ENCODE measurements around the gene DPYSL4. TPM values are rescaled to one million over a fixed set of nuclear protein-coding genes. Genes with fewer than 3 reads are reported as not detected.

Gene DPYSL4
- total RNA-seq, 6 experiments from 2014 or later = 0.24 to 0.31 (median 0.25) TPM; not detected in 3

DNA sequence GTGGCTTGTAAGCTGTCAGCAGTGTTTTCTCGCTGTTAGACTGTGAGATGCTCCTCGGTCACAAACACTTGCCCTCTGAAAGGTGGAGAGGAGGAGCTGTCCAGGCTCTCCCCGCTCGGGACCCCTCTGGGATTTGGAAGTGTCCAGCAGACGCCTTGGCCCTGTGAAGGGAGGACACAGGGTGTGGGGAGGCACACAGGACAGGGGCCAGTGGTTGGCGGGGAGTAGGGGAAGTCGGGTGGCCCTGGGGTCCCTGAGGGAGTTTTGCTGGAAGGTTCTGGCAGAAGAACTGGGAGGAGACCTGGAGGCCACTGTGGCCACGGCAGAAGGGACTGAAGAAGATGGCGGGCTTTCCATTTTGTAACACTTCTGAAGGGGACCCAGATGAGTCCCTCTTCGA is 47.2 kb upstream of the DPYSL4 start:
- Histone ChIP-seq H3K36me3 (no peaks in the 10 kb centered on the region), H3K27me3 (no peaks in the 10 kb centered on the region), H3K27ac (no peak overlapping the region), H3K4me1 (no peaks in the 10 kb centered on the region), H3K4me3 (no peak overlapping the region), H3K9me3 (no peaks in the 10 kb centered on the region)
- 75% methylated on average over 9 of the region's 10 CpGs for WGBS (ENCODE audit: insufficient coverage, low coverage, low lambda C conversion rate, missing lambda C conversion rate)
- DNase-seq (no peak), ATAC-seq (no peak)
- intact Hi-C loops (cut with DNase I) = no loop called here
- TF ChIP-seq, protein P1, sequence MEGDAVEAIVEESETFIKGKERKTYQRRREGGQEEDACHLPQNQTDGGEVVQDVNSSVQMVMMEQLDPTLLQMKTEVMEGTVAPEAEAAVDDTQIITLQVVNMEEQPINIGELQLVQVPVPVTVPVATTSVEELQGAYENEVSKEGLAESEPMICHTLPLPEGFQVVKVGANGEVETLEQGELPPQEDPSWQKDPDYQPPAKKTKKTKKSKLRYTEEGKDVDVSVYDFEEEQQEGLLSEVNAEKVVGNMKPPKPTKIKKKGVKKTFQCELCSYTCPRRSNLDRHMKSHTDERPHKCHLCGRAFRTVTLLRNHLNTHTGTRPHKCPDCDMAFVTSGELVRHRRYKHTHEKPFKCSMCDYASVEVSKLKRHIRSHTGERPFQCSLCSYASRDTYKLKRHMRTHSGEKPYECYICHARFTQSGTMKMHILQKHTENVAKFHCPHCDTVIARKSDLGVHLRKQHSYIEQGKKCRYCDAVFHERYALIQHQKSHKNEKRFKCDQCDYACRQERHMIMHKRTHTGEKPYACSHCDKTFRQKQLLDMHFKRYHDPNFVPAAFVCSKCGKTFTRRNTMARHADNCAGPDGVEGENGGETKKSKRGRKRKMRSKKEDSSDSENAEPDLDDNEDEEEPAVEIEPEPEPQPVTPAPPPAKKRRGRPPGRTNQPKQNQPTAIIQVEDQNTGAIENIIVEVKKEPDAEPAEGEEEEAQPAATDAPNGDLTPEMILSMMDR (IDR thresholded peaks at IDR 0.05) = no peak
- no peak for TF ChIP-seq POLR2A (IDR thresholded peaks at IDR 0.05)

DNA sequence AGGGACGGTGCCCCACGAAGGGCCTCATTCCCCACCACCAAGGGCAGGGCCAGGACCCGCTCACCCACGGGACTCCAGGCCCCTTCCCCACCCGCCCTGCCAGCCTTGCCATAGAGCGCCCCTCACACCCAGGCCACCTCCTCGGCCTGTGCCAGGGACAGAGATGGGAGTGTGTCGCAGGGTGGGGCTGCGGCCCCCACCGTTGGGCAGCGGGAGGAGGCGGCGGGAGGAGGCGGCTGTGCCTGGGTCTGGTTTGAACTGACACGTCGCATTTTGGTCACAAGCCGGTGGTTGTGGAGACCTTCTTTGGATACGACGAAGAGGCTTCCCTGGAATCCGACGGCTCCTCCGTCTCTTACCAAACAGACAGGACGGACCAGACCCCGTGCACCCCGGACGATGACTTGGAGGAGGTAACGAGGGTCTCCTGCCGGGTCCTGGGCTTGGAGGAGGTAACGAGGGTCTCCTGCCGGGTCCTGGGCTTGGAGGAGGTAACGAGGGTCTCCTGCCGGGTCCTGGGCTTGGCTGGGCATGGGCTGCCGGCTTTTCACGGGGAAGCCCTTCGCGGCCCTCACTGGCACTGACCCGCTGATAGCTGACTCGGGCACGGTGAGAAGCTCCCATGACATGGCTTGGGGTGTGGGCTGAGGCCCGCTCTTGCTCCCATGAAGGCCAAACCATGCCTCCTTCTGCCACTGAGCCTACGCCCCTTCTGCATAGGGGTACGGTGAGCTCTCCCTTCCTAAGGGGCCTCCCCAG is 46.4 kb upstream of the DPYSL4 start:
- DNase-seq (peak in 2 of 3 donors; percentile 14 to 35), ATAC-seq (no peak)
- H3K27ac ChIP-seq = no peak overlapping the region
- H3K9me3 ChIP-seq = no peaks in the 10 kb centered on the region
- intact Hi-C loops (cut with DNase I) = loop anchor here (5.0 to 10.0 kb wide), 2 partner anchors 246 to 253 kb away; no protein-coding TSS in a partner anchor
- 67% methylated on average over 5 of the region's 42 CpGs for WGBS (ENCODE audit: insufficient coverage, low coverage, low lambda C conversion rate, missing lambda C conversion rate)
- no peak overlapping the region for H3K4me3 ChIP-seq
- no peaks in the 10 kb centered on the region for H3K36me3 ChIP-seq
- H3K27me3 ChIP-seq = no peaks in the 10 kb centered on the region
- TF ChIP-seq POLR2A (IDR thresholded peaks at IDR 0.05) = no peak
- TF ChIP-seq, protein P1 (IDR thresholded peaks at IDR 0.05) = no peak
- H3K4me1 ChIP-seq = no peaks in the 10 kb centered on the region

DNA sequence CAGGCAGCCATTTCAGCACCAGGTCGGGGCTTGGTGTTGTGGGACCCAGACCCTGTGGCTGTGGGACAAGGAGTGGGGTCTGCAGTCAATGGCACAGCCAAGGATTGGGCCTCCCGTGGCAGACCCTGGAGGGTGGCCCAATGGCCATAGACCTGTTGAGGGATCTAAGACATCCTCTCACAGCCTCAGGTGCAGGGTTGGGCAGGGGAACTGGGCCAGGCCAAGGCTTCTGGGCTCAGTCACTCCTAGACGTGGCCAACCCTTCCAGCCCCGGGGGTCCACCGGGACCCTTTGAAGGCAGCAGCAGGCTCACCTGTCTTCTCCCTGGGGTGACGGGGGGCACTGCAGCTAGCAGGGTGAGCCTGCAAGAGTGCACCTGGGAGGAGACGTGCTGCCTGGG is 45.7 kb upstream of the DPYSL4 start:
- WGBS (ENCODE audit: insufficient coverage, low coverage, low lambda C conversion rate, missing lambda C conversion rate) = 80% methylated on average over 2 of the region's 7 CpGs
- no peaks in the 10 kb centered on the region for H3K36me3 ChIP-seq
- no peak overlapping the region for H3K27ac ChIP-seq
- intact Hi-C loops (cut with DNase I) = loop anchor here (5.0 to 10.0 kb wide), 2 partner anchors 246 to 254 kb away; no protein-coding TSS in a partner anchor
- no peaks in the 10 kb centered on the region for H3K27me3 ChIP-seq
- H3K4me3 ChIP-seq = no peak overlapping the region
- no peaks in the 10 kb centered on the region for H3K9me3 ChIP-seq
- ATAC-seq (no peak), DNase-seq (peak in 2 of 3 donors; percentile 14 to 23)
- no peaks in the 10 kb centered on the region for H3K4me1 ChIP-seq
- no peak for TF ChIP-seq POLR2A (IDR thresholded peaks at IDR 0.05)
- TF ChIP-seq, protein P1 (IDR thresholded peaks at IDR 0.05) = no peak

DNA sequence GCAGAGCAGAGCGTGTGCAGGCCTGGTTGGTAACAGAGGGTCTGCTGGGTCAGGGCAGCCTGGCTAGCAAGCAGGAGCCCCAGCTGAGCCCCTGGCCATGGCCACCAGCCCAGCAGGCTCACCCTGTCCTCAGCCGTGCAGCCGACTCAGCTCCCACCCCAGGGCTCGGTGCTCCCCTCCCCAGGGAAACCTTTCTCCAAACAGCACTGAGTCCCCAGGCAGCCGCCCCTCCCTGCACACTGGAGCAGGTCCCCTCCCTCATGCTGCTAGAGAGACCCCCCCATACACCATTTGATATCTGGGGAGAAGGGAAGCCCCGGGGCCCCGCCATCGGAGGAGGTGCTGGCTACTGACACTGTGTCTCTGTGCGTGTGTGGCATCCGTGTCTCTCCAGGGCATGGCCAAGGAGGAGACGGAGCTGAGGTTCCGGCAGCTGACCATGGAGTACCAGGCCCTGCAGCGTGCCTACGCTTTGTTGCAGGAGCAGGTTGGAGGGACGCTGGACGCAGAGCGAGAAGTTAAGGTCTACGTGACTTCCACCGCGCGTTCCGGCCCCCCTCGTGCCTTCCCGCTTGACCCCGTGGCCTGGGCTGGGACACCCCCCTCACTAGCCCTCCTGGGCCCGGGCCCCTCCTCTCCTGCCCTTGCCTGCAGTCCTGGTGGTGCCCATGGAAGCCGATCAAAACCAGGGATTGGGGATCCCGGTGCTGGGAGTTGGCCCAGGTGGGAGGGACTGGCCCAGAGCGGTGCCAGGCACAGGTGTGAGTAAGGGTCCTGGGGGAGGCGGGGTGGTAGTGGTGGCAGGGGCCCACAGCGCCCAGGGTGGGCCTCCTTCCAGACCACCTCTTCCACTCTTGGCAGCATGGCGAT is 45.0 kb upstream of the DPYSL4 start:
- WGBS (ENCODE audit: insufficient coverage, low coverage, low lambda C conversion rate, missing lambda C conversion rate) = 59% methylated on average over 5 of the region's 32 CpGs
- DNase-seq = peak in 2 of 3 donors; percentile 9 to 43
- no peaks in the 10 kb centered on the region for H3K4me1 ChIP-seq
- intact Hi-C loops (cut with DNase I) = loop anchor here (5.0 to 10.0 kb wide), 2 partner anchors 247 to 254 kb away; no protein-coding TSS in a partner anchor
- TF ChIP-seq, protein P1 (IDR thresholded peaks at IDR 0.05) = no peak
- TF ChIP-seq POLR2A (IDR thresholded peaks at IDR 0.05) = no peak
- H3K27ac ChIP-seq = no peak overlapping the region
- H3K27me3 ChIP-seq = no peaks in the 10 kb centered on the region
- no peak for ATAC-seq
- no peaks in the 10 kb centered on the region for H3K9me3 ChIP-seq
- no peaks in the 10 kb centered on the region for H3K36me3 ChIP-seq
- H3K4me3 ChIP-seq = no peak overlapping the region

Measured in right lobe of liver (tissue), 6 donors.